Activated naive CD4-positive, alpha-beta T cell treated with Interleukin-2 at 50 U/mL for 16 hours (primary cell): ENCODE measurements around the gene RMRP.
"Not testable (repeated sequence)": the region's sequence is repeated elsewhere in the genome, so short reads cannot be mapped to it uniquely, and the experiment has no call there.

Source experiments
- DNase-seq: peaks from one replicate; pipeline ENCODE4 v3.0.0-alpha.2; 2020

The RMRP gene

GRCh38 chr9:35640431-35640830 lies 17.4 kb downstream of the RMRP start:
- DNase-seq, result not testable (repeated sequence)

- DNase-seq, result no peak
Observed at GRCh38 chr9:35639631-35640030, 18.2 kb downstream of the RMRP start.

- DNase-seq, result not testable (repeated sequence)
Observed at GRCh38 chr9:35639225-35639624, 18.6 kb downstream of the RMRP start.

- not testable (repeated sequence) for DNase-seq
Observed at GRCh38 chr9:35638751-35639150, 19.1 kb downstream of the RMRP start.

- DNase-seq, result not testable (repeated sequence)
Observed at GRCh38 chr9:35637427-35637955, 20.3 kb downstream of the RMRP start.

- DNase-seq, result not testable (repeated sequence)
Observed at GRCh38 chr9:35636877-35637246, 21.0 kb downstream of the RMRP start.

GRCh38 chr9:35636135-35636876 lies 21.5 kb downstream of the RMRP start:
- DNase-seq, result no peak

GRCh38 chr9:35635730-35636129 lies 22.1 kb downstream of the RMRP start:
- DNase-seq, result no peak

GRCh38 chr9:35629597-35629996 lies 28.2 kb downstream of the RMRP start:
- no peak for DNase-seq

GRCh38 chr9:35628389-35628991 lies 29.3 kb downstream of the RMRP start:
- no peak for DNase-seq

GRCh38 chr9:35627575-35627974 lies 30.2 kb downstream of the RMRP start:
- DNase-seq, result no peak

- DNase-seq, result peak; percentile 49
Observed at GRCh38 chr9:35619800-35620158, 38.0 kb downstream of the RMRP start.

GRCh38 chr9:35618854-35619799 lies 38.7 kb downstream of the RMRP start:
- DNase-seq, result peak; percentile 41

- no peak for DNase-seq
Observed at GRCh38 chr9:35618325-35618727, 39.5 kb downstream of the RMRP start, which contains the start of gene CD72. Gene CD72 (minus strand): TSS chr9:35618413. CDS start chr9:35618303, 110 bp downstream.

- no peak for DNase-seq
Observed at GRCh38 chr9:35617548-35617947, 40.3 kb downstream of the RMRP start.

- DNase-seq, result peak; percentile 68
Observed at GRCh38 chr9:35616681-35617459, 40.9 kb downstream of the RMRP start.

- DNase-seq, result no peak
Observed at GRCh38 chr9:35615981-35616680, 41.7 kb downstream of the RMRP start.

- DNase-seq, result no peak
Observed at GRCh38 chr9:35612843-35613242, 45.0 kb downstream of the RMRP start.

GRCh38 chr9:35612066-35612465 lies 45.8 kb downstream of the RMRP start:
- DNase-seq, result not testable (repeated sequence)

- DNase-seq, result peak; percentile 69
Observed at GRCh38 chr9:35611230-35611797, 46.5 kb downstream of the RMRP start.

- DNase-seq, result no peak
Observed at GRCh38 chr9:35609820-35610163, 48.0 kb downstream of the RMRP start.
